GM18498 (cell line): ENCODE results near the gene AGAP1.

Experiments
- ATAC-seq: cut with Tn5 transposase; IDR thresholded peaks from one replicate; pipeline ENCODE4 v1.9.1; 2021; ENCODE audit warnings: mild to moderate bottlenecking, moderate library complexity; ENCODE audit not compliant: unreplicated experiment

The AGAP1 gene

GRCh38 chr2:235950473-235950809, 456.6 kb downstream of the AGAP1 start:
- no peak for ATAC-seq

- ATAC-seq, result no peak
Measured at GRCh38 chr2:235951493-235951892, 457.6 kb downstream of the AGAP1 start.

- no peak for ATAC-seq
Measured at GRCh38 chr2:235951982-235952381, 458.1 kb downstream of the AGAP1 start.

GRCh38 chr2:235952714-235953113, 458.9 kb downstream of the AGAP1 start:
- no peak for ATAC-seq

DNA sequence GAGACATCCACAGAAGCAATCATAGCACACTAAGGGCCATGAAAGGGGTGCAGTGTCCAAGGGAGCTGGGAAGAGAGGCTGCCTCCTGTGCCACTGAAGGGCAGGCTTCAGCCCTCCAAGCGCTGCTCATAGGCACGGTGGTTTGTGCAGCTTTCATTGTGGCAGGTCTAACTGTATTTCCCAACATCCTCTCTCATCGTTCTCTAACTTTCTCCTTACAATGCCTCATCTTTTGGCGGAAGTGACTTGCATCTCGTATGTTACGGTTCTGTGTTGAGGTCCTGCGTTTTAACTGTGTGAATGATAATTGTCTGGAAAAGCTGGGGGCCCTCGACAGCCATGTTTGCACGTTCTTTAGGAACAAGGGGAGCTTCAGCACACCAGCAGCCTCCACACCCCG, 460.4 kb downstream of the AGAP1 start:
- ATAC-seq, result no peak

DNA sequence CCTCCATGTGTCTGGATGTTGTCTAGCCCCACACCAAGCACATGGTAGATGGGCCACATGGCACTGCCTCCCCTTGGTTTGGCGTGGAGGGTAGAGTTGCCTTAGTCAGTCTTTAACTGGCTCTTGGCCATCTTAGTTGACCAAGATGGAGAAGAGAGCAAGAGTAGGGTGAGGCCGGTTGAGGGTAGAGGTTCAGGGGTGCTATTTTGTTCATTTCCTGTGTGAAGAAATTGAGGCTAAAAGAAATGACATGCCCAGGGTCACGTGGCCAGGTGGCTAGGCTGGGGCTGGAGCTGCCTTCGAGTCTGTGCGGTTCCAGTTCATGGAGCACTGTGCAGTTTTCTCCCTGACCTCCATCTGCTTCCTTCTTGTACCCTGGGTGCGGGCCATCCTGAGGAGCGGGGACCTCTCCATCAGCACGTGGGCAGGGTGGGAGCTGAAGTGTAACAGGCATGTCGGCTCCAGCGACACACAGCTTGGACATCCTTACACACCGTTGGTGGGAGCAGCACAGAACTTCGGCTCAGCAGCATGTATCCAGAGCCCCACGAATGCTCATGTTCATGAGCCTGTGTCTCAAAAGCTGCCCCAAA, 461.1 kb downstream of the AGAP1 start:
- no peak for ATAC-seq

DNA sequence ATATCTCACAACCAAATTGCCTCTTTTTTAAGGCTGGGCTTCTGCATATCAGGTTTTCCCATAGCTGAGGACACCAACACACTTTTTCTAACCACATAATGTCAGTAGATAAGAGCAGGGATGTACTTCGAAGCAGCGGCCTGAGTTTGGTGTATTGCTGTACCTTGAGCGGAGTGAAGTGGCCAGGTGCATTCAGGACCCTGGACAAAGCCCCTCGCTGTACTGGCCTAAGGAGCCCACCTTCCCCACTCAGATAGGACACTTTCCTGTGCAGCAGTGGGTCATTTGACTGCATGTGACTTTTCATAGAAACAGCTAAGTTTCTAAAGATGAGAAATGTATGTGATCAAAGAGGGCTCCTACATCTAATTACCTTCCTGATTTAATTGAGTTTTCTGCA, 461.8 kb downstream of the AGAP1 start:
- no peak for ATAC-seq

GRCh38 chr2:235956281-235956970, 462.6 kb downstream of the AGAP1 start:
- ATAC-seq, result no peak

DNA sequence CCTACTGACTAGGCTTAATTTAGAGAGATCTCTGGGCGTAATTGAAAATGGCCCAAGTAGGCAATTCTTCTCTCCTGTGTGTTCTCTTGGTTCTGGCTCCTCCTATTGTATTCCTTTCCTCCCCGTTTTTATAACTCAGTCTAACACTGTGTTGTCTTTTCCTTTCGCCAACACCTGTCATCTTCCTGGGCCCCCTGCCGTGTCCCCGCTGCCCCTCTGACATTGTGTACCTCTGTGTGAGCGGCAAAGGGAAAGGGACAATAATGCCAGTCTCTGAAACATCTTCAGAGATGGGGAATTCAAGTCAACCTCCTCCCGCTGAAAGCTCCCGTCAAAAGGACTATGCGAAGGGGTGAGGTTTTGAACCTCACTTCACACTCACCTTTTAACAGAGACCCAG, 463.4 kb downstream of the AGAP1 start:
- no peak for ATAC-seq

GRCh38 chr2:235958221-235958930, 464.5 kb downstream of the AGAP1 start:
- ATAC-seq, result no peak

GRCh38 chr2:235958931-235959410, 465.1 kb downstream of the AGAP1 start:
- no peak for ATAC-seq

- no peak for ATAC-seq
Measured at GRCh38 chr2:235960011-235960715, 466.3 kb downstream of the AGAP1 start.

- no peak for ATAC-seq
Measured at GRCh38 chr2:235960716-235961640, 467.1 kb downstream of the AGAP1 start.

DNA sequence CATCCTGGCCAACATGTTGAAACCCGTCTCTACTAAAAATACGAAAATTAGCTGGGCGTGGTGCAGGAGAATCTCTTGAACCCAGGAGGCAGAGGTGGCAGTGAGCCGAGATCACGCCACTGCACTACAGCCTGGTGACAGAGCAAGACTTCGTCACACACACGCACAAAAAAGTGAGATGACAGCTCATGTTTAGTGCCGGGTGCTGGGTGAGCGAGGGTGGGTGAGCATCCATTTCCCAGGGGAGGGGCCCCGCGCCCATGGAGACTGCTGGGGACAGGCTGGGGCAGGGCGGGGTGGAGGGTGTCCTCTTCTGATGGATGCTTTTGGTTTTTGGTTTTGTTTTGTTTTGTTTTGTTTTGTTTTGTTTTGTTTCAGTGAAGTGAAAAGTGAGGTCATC, 467.9 kb downstream of the AGAP1 start:
- ATAC-seq, result no peak

DNA sequence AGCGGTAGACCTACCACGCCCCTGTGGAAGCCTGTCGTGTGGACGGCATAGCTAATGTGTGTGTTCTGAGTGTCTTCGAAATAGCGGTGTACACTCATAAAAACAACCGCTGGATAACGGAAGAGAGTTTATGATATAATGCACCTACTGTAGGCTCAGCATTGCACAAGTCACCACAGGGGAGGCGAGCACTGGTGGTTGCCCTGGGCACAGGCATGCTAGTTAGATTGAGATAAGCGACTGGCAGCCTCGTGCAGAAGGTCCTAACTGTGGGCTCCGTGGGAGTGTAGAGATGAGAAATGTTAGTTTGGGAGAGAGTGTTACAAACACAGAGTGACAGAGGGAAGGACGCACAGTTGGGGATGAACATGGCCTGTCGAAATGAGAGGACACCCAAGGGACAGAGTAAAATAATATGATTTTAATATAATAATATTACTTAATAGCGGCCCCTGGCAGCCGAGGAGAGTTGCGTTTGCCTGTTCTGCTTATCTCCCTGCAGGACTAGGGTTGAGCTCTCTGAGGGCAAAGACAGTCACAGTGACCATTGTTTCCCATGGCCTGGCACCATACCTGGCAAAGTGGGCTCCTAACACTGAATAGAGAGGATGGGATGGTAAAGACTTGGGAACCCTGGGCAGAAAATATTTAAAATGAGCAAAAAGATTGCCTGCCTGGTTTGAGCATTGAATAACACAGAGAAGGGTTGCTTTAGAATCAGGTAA, 470.2 kb downstream of the AGAP1 start:
- no peak for ATAC-seq

DNA sequence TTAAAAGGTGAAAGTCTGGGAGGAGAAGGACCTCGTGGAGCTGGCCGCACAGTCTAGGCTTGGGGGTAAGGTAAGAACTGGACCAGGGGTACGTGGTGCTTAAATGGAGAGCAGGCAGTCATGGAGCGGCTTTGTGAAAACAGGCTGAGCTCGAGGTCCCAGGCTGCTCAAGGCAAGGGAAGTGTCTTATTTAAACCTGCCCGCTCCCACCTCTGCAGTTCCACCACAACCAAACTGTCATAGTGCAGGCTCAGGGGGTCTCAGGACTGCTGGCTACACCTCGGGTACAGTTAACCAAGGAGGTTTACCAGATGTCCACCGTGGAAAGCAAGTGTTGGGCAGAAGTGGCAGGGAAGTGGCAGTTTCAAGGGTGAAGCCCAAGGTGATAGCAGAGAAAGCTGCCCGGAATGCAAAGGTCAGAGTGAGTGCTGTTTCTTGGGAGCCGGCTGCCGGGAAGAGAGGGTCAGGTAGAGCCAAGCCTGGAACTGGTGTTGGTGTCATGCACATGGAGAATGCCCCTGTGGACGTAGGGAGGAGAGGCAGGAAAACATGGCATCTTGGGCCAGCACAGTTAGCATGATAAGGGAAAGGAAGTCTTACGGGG, 471.0 kb downstream of the AGAP1 start:
- no peak for ATAC-seq

- ATAC-seq, result no peak
Measured at GRCh38 chr2:235966396-235966795, 472.6 kb downstream of the AGAP1 start.

DNA sequence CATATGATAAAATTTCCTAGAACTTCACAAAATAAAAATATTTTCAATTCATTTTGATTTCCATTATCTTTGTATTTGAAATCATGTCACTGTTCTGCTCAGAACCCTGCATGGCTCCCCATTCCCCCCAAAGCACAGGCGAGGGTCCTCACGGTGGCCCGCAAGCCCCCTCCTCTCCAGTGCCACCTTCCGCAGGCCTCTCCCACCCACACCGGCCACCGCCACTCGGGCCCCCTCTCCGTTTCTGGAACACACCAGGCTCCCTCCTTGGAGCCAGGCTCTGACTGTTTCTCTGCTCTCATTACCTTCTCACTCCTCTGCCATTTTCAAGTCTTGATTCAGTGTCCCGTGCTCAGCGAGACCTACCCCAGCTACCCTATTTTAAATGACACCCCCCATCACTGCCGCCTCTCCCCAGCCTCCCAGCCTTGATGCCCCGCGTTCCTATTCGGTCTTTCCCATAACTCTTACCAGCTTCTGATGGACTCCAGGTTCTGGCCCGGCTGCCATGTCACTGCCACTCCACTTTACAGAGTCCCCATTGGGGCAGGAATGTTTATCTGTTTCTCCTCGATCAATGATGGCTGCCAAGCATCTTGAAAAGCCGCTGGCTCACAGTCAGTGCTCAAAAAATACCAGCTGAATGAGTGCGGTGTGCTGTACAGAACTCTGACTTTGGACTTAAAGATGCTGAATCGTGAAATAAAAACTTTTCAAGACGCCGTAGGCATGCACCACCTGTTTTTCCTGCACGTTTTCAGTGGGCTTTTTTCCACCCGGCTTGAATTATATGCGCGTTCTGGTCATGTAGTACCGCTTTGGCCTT, 473.3 kb downstream of the AGAP1 start:
- ATAC-seq, result no peak

DNA sequence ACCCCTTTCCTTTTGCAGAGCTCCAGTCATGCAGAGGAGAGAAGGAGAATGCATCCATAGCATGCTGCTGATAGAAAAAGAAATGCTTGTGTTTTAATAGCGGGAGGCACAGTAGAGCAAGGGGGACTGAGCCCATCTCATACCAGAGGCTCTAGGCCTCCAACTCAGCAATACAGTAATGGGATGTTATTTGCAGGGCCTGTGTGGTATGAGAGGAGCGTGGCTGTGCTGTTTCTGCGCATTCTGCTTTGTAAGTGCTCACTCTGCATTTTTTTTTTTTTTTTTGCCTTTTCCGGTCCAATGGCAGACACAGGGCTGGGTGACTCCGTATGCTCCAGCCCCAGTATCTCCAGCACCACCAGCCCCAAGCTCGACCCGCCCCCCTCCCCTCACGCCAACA, 474.3 kb downstream of the AGAP1 start:
- no peak for ATAC-seq
